Panc1 (cell line): ENCODE measurements around the gene CPB1. TPM values are rescaled to one million over a fixed set of nuclear protein-coding genes. Genes with fewer than 3 reads are reported as not detected.

ENCODE experiments used
- ATAC-seq: fragments of 200-7000 bp; cut with Tn5 transposase; 2 replicates; pipeline ENCODE4 v1.9.1; 2020; ENCODE audit warnings: mild to moderate bottlenecking, moderate library complexity
- BruUV-seq: library from RNA; stranded (reverse); fragments of 400-500 nt; replicated peaks from 2 replicates; lab custom pipeline; 2021; lab: Mats Ljungman, UMichigan
- CTCF ChIA-PET: fragments of 300-600 bp; sonication (Branson Sonifier 250); formaldehyde crosslinking; loops from one replicate; lab custom pipeline; 2022; ENCODE audit warnings: antibody characterized with exemption; lab: Charles Lee
- POLR2A ChIA-PET: fragments of 300-600 bp; sonication (Branson Sonifier 250); formaldehyde crosslinking; loops from one replicate; lab custom pipeline; 2022; ENCODE audit warnings: antibody characterized with exemption; lab: Charles Lee
- DNase-seq: peaks from one replicate; pipeline ENCODE4 v3.0.0-alpha.2; 2010; ENCODE audit warnings: low read depth, low spot score
- H3K27ac ChIP-seq: 2 replicates; pipeline ENCODE4 v1.5.1; 2011; ENCODE audit warnings: mild to moderate bottlenecking, low read length, inconsistent platforms
- H3K27me3 ChIP-seq: fragments of 200-500 bp; sonication (Bioruptor generic); 2 replicates; pipeline ENCODE4 v1.6.0; 2014; ENCODE audit warnings: low read length, inconsistent platforms; ENCODE audit not compliant: control insufficient read depth, insufficient read depth
- H3K36me3 ChIP-seq: fragments of 200-500 bp; sonication (Bioruptor generic); 2 replicates; pipeline ENCODE4 v1.5.1; 2014; ENCODE audit warnings: inconsistent platforms, mild to moderate bottlenecking, low read length, moderate library complexity; ENCODE audit not compliant: control insufficient read depth, insufficient read depth
- H3K4me1 ChIP-seq: 2 replicates; pipeline ENCODE4 v1.5.1; 2011; ENCODE audit warnings: inconsistent platforms, mild to moderate bottlenecking, low read length, moderate library complexity; ENCODE audit not compliant: control insufficient read depth, insufficient read depth
- H3K4me3 ChIP-seq, 2 experiments: 2 replicates each; pipeline ENCODE4 v1.5.1; 2011 to 2012; ENCODE audit warnings: low read depth in 2 of 2, low read length in 2 of 2, mild to moderate bottlenecking in 2 of 2, inconsistent platforms in 1 of 2, moderate library complexity in 1 of 2
- H3K9me3 ChIP-seq: fragments of 200-500 bp; sonication (Bioruptor generic); 2 replicates; pipeline ENCODE4 v1.5.1; 2014; ENCODE audit warnings: low read depth, mild to moderate bottlenecking, inconsistent platforms, low read length, moderate library complexity; ENCODE audit not compliant: control insufficient read depth, insufficient read depth
- POLR2AphosphoS5 ChIP-seq: IDR thresholded peaks from 2 replicates; pipeline ENCODE4 v1.6.1; 2012; ENCODE audit warnings: mild to moderate bottlenecking, low read depth, low read length, moderate library complexity
- SIN3A ChIP-seq: IDR thresholded peaks from 2 replicates; pipeline ENCODE4 v1.6.1; 2012; ENCODE audit warnings: low read depth, mild to moderate bottlenecking, low read length, moderate library complexity, borderline replicate concordance; ENCODE audit not compliant: insufficient read depth
- TCF7L2 ChIP-seq: IDR thresholded peaks from 2 replicates; pipeline ENCODE4 v1.6.1; 2011; ENCODE audit warnings: mild to moderate bottlenecking, low read depth, low read length, inconsistent platforms
- in situ Hi-C: cut with HindIII; loops from 2 replicates; pipeline ENCODE4 v1.10.0; 2016; ENCODE audit warnings: low sequenced_read_pairs, low pct_unique_long_range_greater_than_20kb
- intact Hi-C: fragments of 100-400 bp; cut with micrococcal nuclease; formaldehyde crosslinking; loops from one replicate; pipeline ENCODE4 v1.10.0; 2022; ENCODE audit not compliant: unreplicated experiment
- total RNA-seq: library from RNA; stranded (reverse); gene quantifications from one replicate; pipeline ENCODE4 v1.2.1, GENCODE V29; 2021; ENCODE audit not compliant: unreplicated experiment
- TF ChIP-seq, protein P1 (sequence below), 2 experiments: IDR thresholded peaks; 2 replicates each; pipeline ENCODE4 v1.6.1; 2011 to 2012; ENCODE audit warnings: low read depth in 2 of 2, control low read depth in 1 of 2, low read length in 1 of 2, mild to moderate bottlenecking in 1 of 2, moderate library complexity in 1 of 2; ENCODE audit not compliant: insufficient read depth in 1 of 2
- TF ChIP-seq, protein P2 (sequence below): fragments of 450-650 bp; IDR thresholded peaks from 2 replicates; pipeline ENCODE4 v1.5.1; 2017; ENCODE audit warnings: mild to moderate bottlenecking

Gene CPB1
- total RNA-seq, 1 experiment from 2014 or later = 4.4 TPM

GRCh38 chr3:148865049-148865448, 37.4 kb downstream of the CPB1 start, which contains the start of gene CPA3:
Gene CPA3 (plus strand): TSS chr3:148865296. CDS start chr3:148865308, 12 bp downstream.
- no peaks in the 10 kb centered on the region for H3K36me3 ChIP-seq
- intact Hi-C loops (no loop called here), in situ Hi-C loops (no loop called here)
- TF ChIP-seq, protein P1, sequence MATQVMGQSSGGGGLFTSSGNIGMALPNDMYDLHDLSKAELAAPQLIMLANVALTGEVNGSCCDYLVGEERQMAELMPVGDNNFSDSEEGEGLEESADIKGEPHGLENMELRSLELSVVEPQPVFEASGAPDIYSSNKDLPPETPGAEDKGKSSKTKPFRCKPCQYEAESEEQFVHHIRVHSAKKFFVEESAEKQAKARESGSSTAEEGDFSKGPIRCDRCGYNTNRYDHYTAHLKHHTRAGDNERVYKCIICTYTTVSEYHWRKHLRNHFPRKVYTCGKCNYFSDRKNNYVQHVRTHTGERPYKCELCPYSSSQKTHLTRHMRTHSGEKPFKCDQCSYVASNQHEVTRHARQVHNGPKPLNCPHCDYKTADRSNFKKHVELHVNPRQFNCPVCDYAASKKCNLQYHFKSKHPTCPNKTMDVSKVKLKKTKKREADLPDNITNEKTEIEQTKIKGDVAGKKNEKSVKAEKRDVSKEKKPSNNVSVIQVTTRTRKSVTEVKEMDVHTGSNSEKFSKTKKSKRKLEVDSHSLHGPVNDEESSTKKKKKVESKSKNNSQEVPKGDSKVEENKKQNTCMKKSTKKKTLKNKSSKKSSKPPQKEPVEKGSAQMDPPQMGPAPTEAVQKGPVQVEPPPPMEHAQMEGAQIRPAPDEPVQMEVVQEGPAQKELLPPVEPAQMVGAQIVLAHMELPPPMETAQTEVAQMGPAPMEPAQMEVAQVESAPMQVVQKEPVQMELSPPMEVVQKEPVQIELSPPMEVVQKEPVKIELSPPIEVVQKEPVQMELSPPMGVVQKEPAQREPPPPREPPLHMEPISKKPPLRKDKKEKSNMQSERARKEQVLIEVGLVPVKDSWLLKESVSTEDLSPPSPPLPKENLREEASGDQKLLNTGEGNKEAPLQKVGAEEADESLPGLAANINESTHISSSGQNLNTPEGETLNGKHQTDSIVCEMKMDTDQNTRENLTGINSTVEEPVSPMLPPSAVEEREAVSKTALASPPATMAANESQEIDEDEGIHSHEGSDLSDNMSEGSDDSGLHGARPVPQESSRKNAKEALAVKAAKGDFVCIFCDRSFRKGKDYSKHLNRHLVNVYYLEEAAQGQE (IDR thresholded peaks at IDR 0.05; ENCODE audit: insufficient read depth in 1 of 2, low read depth in 2 of 2, low read length in 1 of 2) = no peak
- TF ChIP-seq SIN3A = no peak
- TF ChIP-seq, protein P2, sequence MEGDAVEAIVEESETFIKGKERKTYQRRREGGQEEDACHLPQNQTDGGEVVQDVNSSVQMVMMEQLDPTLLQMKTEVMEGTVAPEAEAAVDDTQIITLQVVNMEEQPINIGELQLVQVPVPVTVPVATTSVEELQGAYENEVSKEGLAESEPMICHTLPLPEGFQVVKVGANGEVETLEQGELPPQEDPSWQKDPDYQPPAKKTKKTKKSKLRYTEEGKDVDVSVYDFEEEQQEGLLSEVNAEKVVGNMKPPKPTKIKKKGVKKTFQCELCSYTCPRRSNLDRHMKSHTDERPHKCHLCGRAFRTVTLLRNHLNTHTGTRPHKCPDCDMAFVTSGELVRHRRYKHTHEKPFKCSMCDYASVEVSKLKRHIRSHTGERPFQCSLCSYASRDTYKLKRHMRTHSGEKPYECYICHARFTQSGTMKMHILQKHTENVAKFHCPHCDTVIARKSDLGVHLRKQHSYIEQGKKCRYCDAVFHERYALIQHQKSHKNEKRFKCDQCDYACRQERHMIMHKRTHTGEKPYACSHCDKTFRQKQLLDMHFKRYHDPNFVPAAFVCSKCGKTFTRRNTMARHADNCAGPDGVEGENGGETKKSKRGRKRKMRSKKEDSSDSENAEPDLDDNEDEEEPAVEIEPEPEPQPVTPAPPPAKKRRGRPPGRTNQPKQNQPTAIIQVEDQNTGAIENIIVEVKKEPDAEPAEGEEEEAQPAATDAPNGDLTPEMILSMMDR = no peak
- no peak for TF ChIP-seq TCF7L2
- TF ChIP-seq POLR2AphosphoS5 = no peak
- ChIA-PET CTCF (no interaction called here), POLR2A (no interaction called here)
- ATAC-seq (no peak), DNase-seq (no peak)
- H3K9me3 ChIP-seq = no peaks in the 10 kb centered on the region
- BruUV-seq = no TSS peak
- H3K4me3 ChIP-seq = no peak within 1 kb of the TSS
- peaks cover 23% of the 10 kb centered on the region for H3K27me3 ChIP-seq
- H3K4me1 ChIP-seq = no peaks in the 10 kb centered on the region
- H3K27ac ChIP-seq = no peak within 1 kb of the TSS

- Histone ChIP-seq H3K4me3 (no peak overlapping the region), H3K36me3 (no peaks in the 10 kb centered on the region), H3K4me1 (no peaks in the 10 kb centered on the region), H3K27ac (no peak overlapping the region), H3K27me3 (peaks cover 23% of the 10 kb centered on the region), H3K9me3 (no peaks in the 10 kb centered on the region)
- intact Hi-C loops = no loop called here
- no peak for TF ChIP-seq POLR2AphosphoS5
- TF ChIP-seq, protein P1 (IDR thresholded peaks at IDR 0.05; ENCODE audit: insufficient read depth in 1 of 2, low read depth in 2 of 2, low read length in 1 of 2) = no peak
- TF ChIP-seq, protein P2 = no peak
- no peak for TF ChIP-seq TCF7L2
- TF ChIP-seq SIN3A = no peak
- ChIA-PET CTCF (no interaction called here), POLR2A (no interaction called here)
- DNase-seq (no peak), ATAC-seq (no peak)
- in situ Hi-C loops = no loop called here
- no TSS peak for BruUV-seq
Observed at GRCh38 chr3:148866261-148866660, 38.6 kb downstream of the CPB1 start.
